Mesenchymal stem cell (in vitro differentiated cells and primary cell): Measurements from ENCODE around the gene PTRHD1.

ENCODE experiments used
- DNase-seq: peaks from one replicate; pipeline ENCODE4 v3.0.0-alpha.2; 2013
- H2AFZ ChIP-seq: one replicate; pipeline ENCODE4 v1.6.1; 2013; ENCODE audit warnings: low read depth, mild to moderate bottlenecking, control low read depth, inconsistent platforms, low read length, moderate library complexity
- H2AK5ac ChIP-seq: 2 replicates; pipeline ENCODE4 v1.6.1; 2013; ENCODE audit warnings: low read length, moderate library complexity, mild to moderate bottlenecking, inconsistent platforms; ENCODE audit not compliant: severe bottlenecking
- H2BK120ac ChIP-seq: one replicate; pipeline ENCODE4 v1.6.1; 2013; ENCODE audit warnings: low read depth, mild to moderate bottlenecking, inconsistent platforms, low read length, moderate library complexity
- H2BK12ac ChIP-seq, 2 experiments: one replicate each; pipeline ENCODE4 v1.6.1; 2013; ENCODE audit warnings: inconsistent platforms in 2 of 2, low read length in 2 of 2, mild to moderate bottlenecking in 2 of 2, moderate library complexity in 2 of 2, control low read depth in 1 of 2
- H2BK15ac ChIP-seq: one replicate; pipeline ENCODE4 v1.6.1; 2013; ENCODE audit warnings: mild to moderate bottlenecking, low read depth, inconsistent platforms; ENCODE audit not compliant: poor library complexity, severe bottlenecking
- H2BK5ac ChIP-seq: 2 replicates; pipeline ENCODE4 v1.6.1; 2013; ENCODE audit warnings: low read depth, mild to moderate bottlenecking, low read length, control low read depth, inconsistent platforms; ENCODE audit not compliant: poor library complexity, severe bottlenecking
- H3K14ac ChIP-seq, 2 experiments: one replicate each; pipeline ENCODE4 v1.6.1; 2013; ENCODE audit warnings: inconsistent platforms in 2 of 2, low read length in 2 of 2, control low read depth in 1 of 2, mild to moderate bottlenecking in 1 of 2, moderate library complexity in 1 of 2
- H3K18ac ChIP-seq, 2 experiments: one replicate each; pipeline ENCODE4 v1.6.1; 2013; ENCODE audit warnings: inconsistent platforms in 2 of 2, low read length in 2 of 2, control low read depth in 1 of 2, low read depth in 1 of 2, mild to moderate bottlenecking in 1 of 2
- H3K23ac ChIP-seq, 2 experiments: one replicate each; pipeline ENCODE4 v1.6.1; 2013; ENCODE audit warnings: inconsistent platforms in 2 of 2, low read length in 2 of 2, mild to moderate bottlenecking in 2 of 2, moderate library complexity in 2 of 2, control low read depth in 1 of 2
- H3K27ac ChIP-seq: 2 replicates; pipeline ENCODE4 v1.5.1; 2013; ENCODE audit warnings: mild to moderate bottlenecking, moderate library complexity, low read length, control low read depth, inconsistent platforms; ENCODE audit not compliant: poor library complexity, severe bottlenecking
- H3K27me3 ChIP-seq, 2 experiments: 2 replicates each; pipeline versions ENCODE4 v1.6.1 to v1.7.0; 2013; ENCODE audit warnings: low read length in 2 of 2, mild to moderate bottlenecking in 2 of 2, moderate library complexity in 2 of 2, control low read depth in 1 of 2, inconsistent platforms in 1 of 2; ENCODE audit not compliant: control insufficient read depth in 1 of 2, insufficient read depth in 1 of 2
- H3K36me3 ChIP-seq, 2 experiments: 2 replicates each; pipeline versions ENCODE4 v1.6.1 to v1.7.0; 2013; ENCODE audit warnings: low read length in 2 of 2, control low read depth in 1 of 2, inconsistent platforms in 1 of 2, low read depth in 1 of 2, mild to moderate bottlenecking in 1 of 2; ENCODE audit not compliant: insufficient read depth in 2 of 2, control insufficient read depth in 1 of 2
- H3K4ac ChIP-seq, 2 experiments: one replicate each; pipeline ENCODE4 v1.6.1; 2013; ENCODE audit warnings: inconsistent platforms in 2 of 2, low read length in 2 of 2, mild to moderate bottlenecking in 2 of 2, moderate library complexity in 2 of 2, control low read depth in 1 of 2, low read depth in 1 of 2
- H3K4me1 ChIP-seq: 2 replicates; pipeline ENCODE4 v1.6.1; 2013; ENCODE audit warnings: low read depth, low read length, control low read depth; ENCODE audit not compliant: control insufficient read depth, insufficient read depth
- H3K4me2 ChIP-seq: 2 replicates; pipeline ENCODE4 v1.6.1; 2013; ENCODE audit warnings: low read length, mild to moderate bottlenecking, inconsistent platforms; ENCODE audit not compliant: poor library complexity, severe bottlenecking
- H3K4me3 ChIP-seq, 2 experiments: 2 replicates each; pipeline versions ENCODE4 v1.5.1 to v1.7.0; 2013; ENCODE audit warnings: low read length in 2 of 2, mild to moderate bottlenecking in 2 of 2, control low read depth in 1 of 2, low read depth in 1 of 2; ENCODE audit not compliant: insufficient read depth in 1 of 2
- H3K79me1 ChIP-seq: replicated peaks from 2 replicates; pipeline ENCODE4 v1.6.1; 2013; ENCODE audit warnings: mild to moderate bottlenecking, control low read depth, low read length, inconsistent platforms; ENCODE audit not compliant: poor library complexity, severe bottlenecking
- H3K9ac ChIP-seq: 2 replicates; pipeline ENCODE4 v1.7.0; 2013; ENCODE audit warnings: mild to moderate bottlenecking, low read length, moderate library complexity
- H3K9me3 ChIP-seq: 2 replicates; pipeline ENCODE4 v1.7.0; 2013; ENCODE audit warnings: mild to moderate bottlenecking, low read length; ENCODE audit not compliant: control insufficient read depth
- H4K8ac ChIP-seq: one replicate; pipeline ENCODE4 v1.6.1; 2013; ENCODE audit warnings: inconsistent platforms, mild to moderate bottlenecking, low read length, moderate library complexity
- H4K91ac ChIP-seq: one replicate; pipeline ENCODE4 v1.6.1; 2013; ENCODE audit warnings: mild to moderate bottlenecking, low read length, inconsistent platforms
- WGBS: methylation state at CpG from one replicate; pipeline ENCODE4 v1.1.7; 2013; ENCODE audit warnings: mixed read lengths; 5-methylcytosine and 5-hydroxymethylcytosine counted together

Gene PTRHD1

DNA sequence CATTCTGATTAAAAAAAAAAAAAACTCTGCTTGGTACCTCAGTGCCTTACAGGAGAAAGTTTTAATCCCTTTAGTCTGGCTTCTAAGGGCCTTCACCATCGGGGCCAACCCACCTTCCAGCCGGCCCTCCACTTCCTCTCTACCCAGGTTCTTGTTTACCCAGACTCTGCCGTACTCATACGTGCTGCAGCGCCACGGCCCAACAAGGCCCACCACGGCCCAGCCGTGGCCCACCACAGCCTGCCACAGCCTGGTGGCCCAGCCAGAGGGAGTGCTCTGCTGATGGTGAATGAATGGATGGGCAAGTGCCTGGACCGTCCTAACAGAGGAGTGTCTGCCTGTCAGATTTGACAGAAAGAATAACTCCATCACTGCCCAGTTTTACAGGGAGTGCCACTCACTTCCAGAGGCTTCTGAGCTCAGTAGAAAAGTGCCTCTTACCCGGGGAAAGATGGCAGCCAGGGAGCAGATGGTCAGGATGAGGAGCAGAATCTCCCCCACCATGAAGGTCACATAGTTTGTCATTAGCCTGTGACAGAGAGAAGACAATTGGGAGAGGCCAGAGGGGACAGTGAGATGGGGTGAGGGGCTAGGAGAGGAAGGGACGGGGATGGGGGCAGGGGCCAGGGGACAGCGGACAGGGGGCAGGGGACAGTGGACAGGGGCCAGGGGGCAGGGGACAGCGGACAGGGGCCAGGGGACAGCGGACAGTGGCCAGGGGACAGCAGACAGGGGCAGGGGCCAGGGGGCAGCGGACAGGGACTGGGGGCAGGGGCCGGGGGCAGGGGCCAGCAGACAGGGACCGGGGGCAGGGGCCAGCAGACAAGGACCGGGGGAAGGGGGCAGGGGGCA lies 38.3 kb upstream of the PTRHD1 start:
- Histone ChIP-seq H3K4ac (no peak overlapping the region), H3K9me3 (no peaks in the 10 kb centered on the region), H2AK5ac (no peak overlapping the region), H4K91ac (no peak overlapping the region), H2BK5ac (no peak overlapping the region), H3K4me1 (peaks cover 31% of the 10 kb centered on the region), H3K27me3 (no peaks in the 10 kb centered on the region), H2BK120ac (no peak overlapping the region), H3K18ac (no peak overlapping the region), H4K8ac (no peak overlapping the region), H2AFZ (no peak overlapping the region), H3K79me1 (no peaks in the 10 kb centered on the region), H3K4me2 (no peak overlapping the region), H3K14ac (no peak overlapping the region), H3K4me3 (no peak overlapping the region), H3K23ac (no peak overlapping the region), H2BK12ac (no peak overlapping the region), H3K27ac (no peak overlapping the region), H3K9ac (no peak overlapping the region), H2BK15ac (no peak overlapping the region), H3K36me3 (peaks cover 27 to 29% of the 10 kb centered on the region in 2 experiments)
- WGBS: 93% methylated on average over 15 of the region's 18 CpGs
- DNase-seq: no peak

GRCh38 chr2:24830786-24831185 lies 37.6 kb upstream of the PTRHD1 start:
- Histone ChIP-seq H3K36me3 (peaks cover 21 to 26% of the 10 kb centered on the region in 2 experiments), H2AK5ac (no peak overlapping the region), H3K4ac (no peak overlapping the region), H3K4me2 (no peak overlapping the region), H3K14ac (no peak overlapping the region), H2BK12ac (no peak overlapping the region), H2BK15ac (no peak overlapping the region), H3K79me1 (peaks cover under 1% of the 10 kb centered on the region), H4K91ac (no peak overlapping the region), H3K9me3 (no peaks in the 10 kb centered on the region), H3K4me3 (no peak overlapping the region), H3K27me3 (no peaks in the 10 kb centered on the region), H4K8ac (no peak overlapping the region), H3K9ac (no peak overlapping the region), H2AFZ (no peak overlapping the region), H3K23ac (no peak overlapping the region), H3K4me1 (peaks cover 36% of the 10 kb centered on the region), H3K27ac (no peak overlapping the region), H3K18ac (no peak overlapping the region), H2BK5ac (no peak overlapping the region), H2BK120ac (no peak overlapping the region)
- DNase-seq: no peak
- WGBS: 97% methylated on average over 12 of the region's 12 CpGs

DNA sequence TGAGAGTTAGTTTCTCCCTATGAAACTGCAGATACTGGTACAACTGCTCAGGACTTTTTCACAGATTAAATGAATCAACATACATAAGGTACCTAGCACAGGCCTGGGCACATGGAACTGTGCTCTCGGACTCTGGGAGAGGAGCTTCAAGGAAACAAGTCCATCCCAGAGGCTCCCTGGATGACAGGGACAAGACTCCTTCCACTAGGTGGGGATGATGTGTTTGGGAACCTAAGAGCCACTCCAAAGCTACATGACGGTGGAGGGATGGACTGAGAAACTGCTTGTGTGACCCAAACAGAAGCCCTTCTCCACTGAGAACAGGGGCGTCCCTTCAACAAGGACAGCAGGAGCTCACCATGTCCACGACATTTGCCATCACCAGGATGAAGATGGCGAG lies 37.2 kb upstream of the PTRHD1 start:
- H2BK120ac ChIP-seq: no peak overlapping the region
- WGBS: 91% methylated on average over 5 of the region's 5 CpGs

GRCh38 chr2:24828238-24828996 lies 35.2 kb upstream of the PTRHD1 start:
- Histone ChIP-seq H3K4me2 (no peak overlapping the region), H2BK15ac (peak overlapping the region; percentile 3)

More for the DNA sequence above, 37.2 kb upstream of the PTRHD1 start:
- H4K8ac ChIP-seq: no peak overlapping the region
- no peaks in the 10 kb centered on the region for H3K9me3 ChIP-seq
- H3K9ac ChIP-seq: no peak overlapping the region
- no peaks in the 10 kb centered on the region for H3K27me3 ChIP-seq
- H3K4me1 ChIP-seq: peaks cover 38% of the 10 kb centered on the region
- no peak overlapping the region for H3K4me2 ChIP-seq
- H2BK5ac ChIP-seq: no peak overlapping the region
- no peak overlapping the region for H2BK15ac ChIP-seq
- H3K27ac ChIP-seq: no peak overlapping the region
- H2AFZ ChIP-seq: no peak overlapping the region
- no peak overlapping the region for H3K18ac ChIP-seq
- H3K4ac ChIP-seq: no peak overlapping the region
- H3K14ac ChIP-seq: no peak overlapping the region
- H2AK5ac ChIP-seq: no peak overlapping the region
- H3K23ac ChIP-seq: no peak overlapping the region
- DNase-seq: peak; percentile 52
- H3K79me1 ChIP-seq: peaks cover 2% of the 10 kb centered on the region
- no peak overlapping the region for H2BK12ac ChIP-seq
- H4K91ac ChIP-seq: no peak overlapping the region
- peaks cover 21 to 28% of the 10 kb centered on the region in 2 experiments for H3K36me3 ChIP-seq
- no peak overlapping the region for H3K4me3 ChIP-seq

More at GRCh38 chr2:24828238-24828996, 35.2 kb upstream of the PTRHD1 start:
- Histone ChIP-seq H4K8ac (peak overlapping the region; percentile 48), H3K23ac (no peak overlapping the region), H3K4ac (no peak overlapping the region), H2AFZ (no peak overlapping the region), H2AK5ac (no peak overlapping the region), H4K91ac (no peak overlapping the region), H3K18ac (no peak overlapping the region), H2BK5ac (no peak overlapping the region), H3K9ac (no peak overlapping the region), H3K27me3 (no peaks in the 10 kb centered on the region), H2BK120ac (no peak overlapping the region), H3K36me3 (peaks cover 12 to 25% of the 10 kb centered on the region in 2 experiments), H3K9me3 (no peaks in the 10 kb centered on the region), H3K4me3 (no peak overlapping the region), H3K27ac (no peak overlapping the region), H2BK12ac (no peak overlapping the region), H3K4me1 (peaks cover 33% of the 10 kb centered on the region), H3K79me1 (peaks cover 9% of the 10 kb centered on the region), H3K14ac (no peak overlapping the region)
- DNase-seq: no peak
- WGBS: 94% methylated on average over 17 of the region's 17 CpGs
